Thyroid gland (tissue), 4 donors: ENCODE results near the gene HSPA12A.

Experiments
- CTCF ChIP-seq, 6 experiments: fragments of 200-600 bp in 3 of 6; fragments of 450-650 bp in 3 of 6; sonication (generic) in 3 of 6; IDR thresholded peaks; one replicate each; pipeline ENCODE4 v1.5.1; 2016 to 2019; ENCODE audit warnings: antibody characterized with exemption in 6 of 6, mild to moderate bottlenecking in 2 of 6, inconsistent platforms in 1 of 6, moderate library complexity in 1 of 6
- POLR2A ChIP-seq, 2 donors: fragments of 450-650 bp; IDR thresholded peaks; one replicate each; pipeline ENCODE4 v1.6.1; 2017; ENCODE audit warnings: antibody characterized with exemption in 2 of 2, mild to moderate bottlenecking in 2 of 2, moderate library complexity in 1 of 2

- TF ChIP-seq CTCF (IDR thresholded peaks at IDR 0.05) = no peak
- TF ChIP-seq POLR2A (IDR thresholded peaks at IDR 0.05) = no peak
Observed at GRCh38 chr10:116646502-116646901, 95.9 kb downstream of the HSPA12A start.
